Liver (tissue), 9 donors: ENCODE measurements around the gene FXYD7. TPM values are rescaled to one million over a fixed set of nuclear protein-coding genes. Genes with fewer than 3 reads are reported as not detected.

ENCODE experiments used
- DNase-seq: peaks from one replicate; pipeline ENCODE4 v3.0.0-alpha.2; 2017; ENCODE audit warnings: low spot score
- H3K27ac ChIP-seq, 2 donors: one replicate each; pipeline ENCODE4 v1.7.0; 2013; ENCODE audit warnings: inconsistent platforms in 2 of 2, low read length in 2 of 2, control low read depth in 1 of 2, low read depth in 1 of 2, mild to moderate bottlenecking in 1 of 2
- H3K27me3 ChIP-seq, 4 donors: one replicate each; pipeline versions ENCODE4 v1.6.1 to v1.7.0; 2013; ENCODE audit warnings: low read length in 3 of 4, inconsistent platforms in 1 of 4, mild to moderate bottlenecking in 1 of 4, moderate library complexity in 1 of 4; ENCODE audit not compliant: control insufficient read depth in 4 of 4, insufficient read depth in 4 of 4
- H3K36me3 ChIP-seq, 4 donors: one replicate each; pipeline versions ENCODE4 v1.6.1 to v1.7.0; 2013; ENCODE audit warnings: low read length in 3 of 4, mild to moderate bottlenecking in 3 of 4, low read depth in 1 of 4, moderate library complexity in 1 of 4; ENCODE audit not compliant: control insufficient read depth in 4 of 4, insufficient read depth in 3 of 4
- H3K4me1 ChIP-seq, 4 donors: one replicate each; pipeline versions ENCODE4 v1.6.1 to v1.7.0; 2013; ENCODE audit warnings: low read length in 3 of 4, mild to moderate bottlenecking in 3 of 4, moderate library complexity in 1 of 4; ENCODE audit not compliant: control insufficient read depth in 4 of 4, insufficient read depth in 4 of 4
- H3K4me3 ChIP-seq, 3 donors: one replicate each; pipeline versions ENCODE4 v1.6.1 to v1.7.0; 2013; ENCODE audit warnings: low read length in 3 of 3, control low read depth in 1 of 3, low read depth in 1 of 3, mild to moderate bottlenecking in 1 of 3
- H3K9ac ChIP-seq, 2 donors: one replicate each; pipeline ENCODE4 v1.7.0; 2013; ENCODE audit warnings: low read length in 2 of 2, mild to moderate bottlenecking in 2 of 2, moderate library complexity in 2 of 2, control low read depth in 1 of 2, low read depth in 1 of 2
- H3K9me3 ChIP-seq, 4 donors: one replicate each; pipeline versions ENCODE4 v1.6.1 to v1.7.0; 2013; ENCODE audit warnings: low read length in 3 of 4; ENCODE audit not compliant: control insufficient read depth in 4 of 4
- ATF3 ChIP-seq: IDR thresholded peaks from 2 replicates; pipeline ENCODE4 v1.6.1; 2016; ENCODE audit warnings: antibody characterized with exemption
- EGR1 ChIP-seq, 2 donors: IDR thresholded peaks; 2 replicates each; pipeline ENCODE4 v1.6.1; 2016 to 2018; ENCODE audit warnings: antibody characterized with exemption in 2 of 2, low read depth in 2 of 2
- FOXA1 ChIP-seq: IDR thresholded peaks from 2 replicates; pipeline ENCODE4 v1.6.1; 2016; ENCODE audit warnings: antibody characterized with exemption
- GABPA ChIP-seq, 2 donors: IDR thresholded peaks in 1 of 2; conservative IDR thresholded peaks in 1 of 2; 2 replicates each; pipeline ENCODE4 v1.6.1; 2016; ENCODE audit warnings: antibody characterized with exemption in 2 of 2, mild to moderate bottlenecking in 1 of 2, moderate library complexity in 1 of 2
- HNF4A ChIP-seq, 2 donors: conservative IDR thresholded peaks; 2 replicates each; pipeline ENCODE4 v1.6.1; 2016; ENCODE audit warnings: antibody characterized with exemption in 2 of 2, mild to moderate bottlenecking in 2 of 2
- HNF4G ChIP-seq: IDR thresholded peaks from 2 replicates; pipeline ENCODE4 v1.6.1; 2016; ENCODE audit warnings: antibody characterized with exemption
- JUND ChIP-seq, 2 donors: IDR thresholded peaks; 2 replicates each; pipeline ENCODE4 v1.6.1; 2016; ENCODE audit warnings: antibody characterized with exemption in 2 of 2
- MAX ChIP-seq: IDR thresholded peaks from 2 replicates; pipeline ENCODE4 v1.6.1; 2016; ENCODE audit warnings: antibody characterized with exemption
- NR2F2 ChIP-seq: IDR thresholded peaks from 2 replicates; pipeline ENCODE4 v1.6.1; 2016; ENCODE audit warnings: antibody characterized with exemption
- REST ChIP-seq: IDR thresholded peaks from 2 replicates; pipeline ENCODE4 v1.6.1; 2016; ENCODE audit warnings: antibody characterized with exemption, mild to moderate bottlenecking
- RXRA ChIP-seq, 2 donors: IDR thresholded peaks; 2 replicates each; pipeline ENCODE4 v1.6.1; 2017 to 2018; ENCODE audit warnings: antibody characterized with exemption in 2 of 2, mild to moderate bottlenecking in 1 of 2
- SP1 ChIP-seq: IDR thresholded peaks from 2 replicates; pipeline ENCODE4 v1.6.1; 2018; ENCODE audit warnings: antibody characterized with exemption, mild to moderate bottlenecking
- TAF1 ChIP-seq: conservative IDR thresholded peaks from 2 replicates; pipeline ENCODE4 v1.6.1; 2016; ENCODE audit warnings: antibody characterized with exemption, mild to moderate bottlenecking
- YY1 ChIP-seq: IDR thresholded peaks from 2 replicates; pipeline ENCODE4 v1.6.1; 2016; ENCODE audit warnings: antibody characterized with exemption, mild to moderate bottlenecking
- WGBS: extraction: QIAGEN DNeasy Blood & Tissue Kit; methylation state at CpG from one replicate; pipeline ENCODE4 v1.1.7; 2013; 5-methylcytosine and 5-hydroxymethylcytosine counted together
- polyA plus RNA-seq, 2 donors: library from polyadenylated mRNA; stranded (reverse) in 1 of 2; unstranded in 1 of 2; fragments of 200-250 nt in 1 of 2; fragments of >200 nt in 1 of 2; fragmentation: Nextera tagmentation in 1 of 2; extraction: Ambion mirVana in 1 of 2; gene quantifications; one replicate each; pipeline versions ENCODE4 v1.2.1 to v1.2.3, GENCODE V29; 2013 to 2015
- total RNA-seq, 2 donors: library from RNA; depleted of rRNA; stranded (reverse); fragments of >200 nt; gene quantifications; one replicate each; pipeline ENCODE4 v1.2.3, GENCODE V29; 2014
- TF ChIP-seq, protein P1 (sequence below): IDR thresholded peaks from 2 replicates; pipeline ENCODE4 v1.6.1; 2016; ENCODE audit warnings: antibody characterized with exemption
- donor health status: healthy.
- donor health status: healthy.
- donor health status: healthy.
- donor health status: healthy.
- donor health status: healthy.

Gene FXYD7
- total and polyA plus RNA-seq, 4 donors, result 0.08 to 0.09 TPM; not detected in 2

DNA sequence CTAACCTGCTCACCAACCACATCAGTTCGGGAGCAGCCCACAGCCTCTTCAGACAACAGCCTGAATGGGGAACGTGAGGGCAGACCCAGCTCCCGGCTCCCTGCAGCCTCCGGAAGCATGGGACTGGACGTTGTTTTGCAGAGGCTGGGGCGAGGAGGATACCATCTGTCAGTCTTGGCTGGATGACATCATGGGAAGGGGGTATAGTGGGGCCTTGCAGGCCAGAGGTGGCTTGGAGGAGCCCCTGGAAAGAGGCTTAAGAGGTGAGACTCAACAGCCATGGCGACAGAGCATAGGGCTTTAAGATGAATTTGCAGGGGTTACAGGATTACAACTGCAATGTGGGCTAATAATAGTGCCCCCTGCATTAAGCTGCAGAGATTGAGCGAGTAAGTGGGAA, 25.9 kb upstream of the FXYD7 start:
- WGBS, result 64% methylated on average over 8 of the region's 8 CpGs
- Histone ChIP-seq H3K27ac (no peak overlapping the region), H3K9me3 (no peaks in the 10 kb centered on the region), H3K36me3 (no peaks in the 10 kb centered on the region), H3K27me3 (no peaks in the 10 kb centered on the region), H3K4me3 (no peak overlapping the region), H3K4me1 (peaks cover 2 to 13% (median 8%) of the 10 kb centered on the region in 4 donors), H3K9ac (no peak overlapping the region)
- DNase-seq, result no peak
- TF ChIP-seq HNF4G (no peak), FOXA1 (no peak), MAX (no peak), TAF1 (no peak), RXRA (IDR thresholded peaks at IDR 0.05) (no peak), JUND (IDR thresholded peaks at IDR 0.05) (no peak), REST (no peak), GABPA (IDR thresholded peaks at IDR 0.05 in 1 of 2, conservative IDR thresholded peaks at IDR 0.05 in 1 of 2) (no peak), SP1 (no peak), HNF4A (conservative IDR thresholded peaks at IDR 0.05) (no peak), NR2F2 (no peak), EGR1 (IDR thresholded peaks at IDR 0.05; ENCODE audit: low read depth in 2 of 2) (no peak), YY1 (no peak), ATF3 (no peak)
- TF ChIP-seq, protein P1, sequence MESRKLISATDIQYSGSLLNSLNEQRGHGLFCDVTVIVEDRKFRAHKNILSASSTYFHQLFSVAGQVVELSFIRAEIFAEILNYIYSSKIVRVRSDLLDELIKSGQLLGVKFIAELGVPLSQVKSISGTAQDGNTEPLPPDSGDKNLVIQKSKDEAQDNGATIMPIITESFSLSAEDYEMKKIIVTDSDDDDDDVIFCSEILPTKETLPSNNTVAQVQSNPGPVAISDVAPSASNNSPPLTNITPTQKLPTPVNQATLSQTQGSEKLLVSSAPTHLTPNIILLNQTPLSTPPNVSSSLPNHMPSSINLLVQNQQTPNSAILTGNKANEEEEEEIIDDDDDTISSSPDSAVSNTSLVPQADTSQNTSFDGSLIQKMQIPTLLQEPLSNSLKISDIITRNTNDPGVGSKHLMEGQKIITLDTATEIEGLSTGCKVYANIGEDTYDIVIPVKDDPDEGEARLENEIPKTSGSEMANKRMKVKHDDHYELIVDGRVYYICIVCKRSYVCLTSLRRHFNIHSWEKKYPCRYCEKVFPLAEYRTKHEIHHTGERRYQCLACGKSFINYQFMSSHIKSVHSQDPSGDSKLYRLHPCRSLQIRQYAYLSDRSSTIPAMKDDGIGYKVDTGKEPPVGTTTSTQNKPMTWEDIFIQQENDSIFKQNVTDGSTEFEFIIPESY, result no peak

- no peaks in the 10 kb centered on the region for H3K27me3 ChIP-seq
- TF ChIP-seq ATF3 (no peak), RXRA (IDR thresholded peaks at IDR 0.05) (no peak)
- H3K9ac ChIP-seq, result no peak overlapping the region
- no peaks in the 10 kb centered on the region for H3K9me3 ChIP-seq
- no peak for DNase-seq
- no peak overlapping the region for H3K27ac ChIP-seq
- H3K36me3 ChIP-seq, result no peaks in the 10 kb centered on the region
- H3K4me3 ChIP-seq, result no peak overlapping the region
- WGBS, result 81% methylated on average over 11 of the region's 11 CpGs
- H3K4me1 ChIP-seq, result peaks cover 2 to 13% (median 8%) of the 10 kb centered on the region in 4 donors
Observed at GRCh38 chr19:35117799-35118198, 25.3 kb upstream of the FXYD7 start.
